OCI-LY3 (cell line): Measurements from ENCODE around the gene GIMAP7.

Experiments used
- H2AFZ ChIP-seq: fragments of 200-600, 300-600 bp; shearing (Covaris generic); 2 replicates; pipeline ENCODE4 v1.6.0; 2014; ENCODE audit warnings: antibody characterized with exemption, low read depth, low read length
- H3K27ac ChIP-seq: fragments of 200-600, 300-600 bp; sonication (generic); 2 replicates; pipeline ENCODE4 v1.5.1; 2014; ENCODE audit warnings: mild to moderate bottlenecking, low read length, moderate library complexity, mixed read lengths
- H3K27me3 ChIP-seq: fragments of 200-600, 300-600 bp; sonication (generic); 2 replicates; pipeline ENCODE4 v1.6.1; 2014; ENCODE audit warnings: low read depth, low read length, mixed read lengths
- H3K36me3 ChIP-seq: fragments of 200-600, 300-600 bp; sonication (generic); replicated peaks from 2 replicates; pipeline ENCODE3; 2014; ENCODE audit warnings: low read depth, low read length, mixed read lengths
- H3K4me1 ChIP-seq: fragments of 300-600, 200-600 bp; sonication (generic); 2 replicates; pipeline ENCODE4 v1.6.1; 2014; ENCODE audit warnings: low read length, mixed read lengths
- H3K4me2 ChIP-seq: fragments of 200-600, 300-600 bp; sonication (generic); 2 replicates; pipeline ENCODE4 v1.6.1; 2014; ENCODE audit warnings: low read length, mixed read lengths
- H3K4me3 ChIP-seq: fragments of 300-600, 200-600 bp; sonication (generic); 2 replicates; pipeline ENCODE4 v1.5.1; 2014; ENCODE audit warnings: antibody characterized with exemption, mild to moderate bottlenecking, low read length, moderate library complexity
- H3K79me2 ChIP-seq: fragments of 300-600, 200-600 bp; shearing (Covaris generic); 2 replicates; pipeline ENCODE4 v1.6.1; 2014; ENCODE audit warnings: mild to moderate bottlenecking, low read length, mixed read lengths
- H3K9ac ChIP-seq: fragments of 300-600, 200-600 bp; shearing (Covaris generic); 2 replicates; pipeline ENCODE4 v1.6.0; 2014; ENCODE audit warnings: mild to moderate bottlenecking, low read length, moderate library complexity
- H3K9me3 ChIP-seq: fragments of 200-600, 300-600 bp; shearing (Covaris generic); 2 replicates; pipeline ENCODE4 v1.6.1; 2014; ENCODE audit warnings: low read length, mixed read lengths; ENCODE audit not compliant: insufficient read depth
- H4K20me1 ChIP-seq: fragments of 200-600, 300-600 bp; sonication (generic); 2 replicates; pipeline ENCODE4 v1.6.1; 2016; ENCODE audit warnings: low read length, mixed read lengths; ENCODE audit not compliant: insufficient read depth
- CTCF ChIP-seq: fragments of 200-600, 300-600 bp; sonication (generic); IDR thresholded peaks from 2 replicates; pipeline ENCODE4 v1.5.1; 2014; ENCODE audit warnings: antibody characterized with exemption, low read length, low read depth
- EZH2phosphoT487 ChIP-seq: fragments of 200-600 bp; shearing (Covaris generic); IDR thresholded peaks from 2 replicates; pipeline ENCODE4 v1.6.1; 2018; ENCODE audit warnings: antibody characterized with exemption, mixed run types, low read depth

Gene GIMAP7

GRCh38 chr7:150566123-150566522, 51.5 kb downstream of the GIMAP7 start:
- Histone ChIP-seq H3K9ac (no peak overlapping the region), H3K4me1 (no peaks in the 10 kb centered on the region), H4K20me1 (no peaks in the 10 kb centered on the region)

DNA sequence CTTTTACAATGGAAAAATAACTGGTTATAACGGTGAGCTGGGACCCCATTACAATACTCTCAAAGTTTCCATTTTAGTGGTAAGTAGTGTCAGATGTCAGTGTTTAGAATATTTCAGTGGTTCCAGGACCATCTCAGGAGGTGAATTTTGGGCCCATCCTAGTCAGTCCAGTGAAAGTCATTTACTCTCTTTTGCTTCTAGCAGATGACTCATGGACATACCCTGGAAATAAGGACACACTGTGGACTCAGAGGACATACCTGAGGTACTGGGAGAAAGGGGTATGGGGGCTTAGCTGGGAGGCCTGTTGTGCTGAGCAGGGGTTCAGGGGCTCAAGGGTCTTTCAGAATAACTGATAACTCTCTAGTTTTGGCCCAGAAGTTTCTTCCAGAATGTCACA, 51.9 kb downstream of the GIMAP7 start:
- Histone ChIP-seq H3K27ac (no peak overlapping the region), H3K36me3 (no peaks in the 10 kb centered on the region), H3K4me3 (no peak overlapping the region), H2AFZ (no peak overlapping the region), H3K79me2 (no peaks in the 10 kb centered on the region), H3K9me3 (no peaks in the 10 kb centered on the region), H3K4me2 (no peak overlapping the region), H3K27me3 (peaks cover 17% of the 10 kb centered on the region), H3K9ac (no peak overlapping the region), H4K20me1 (no peaks in the 10 kb centered on the region), H3K4me1 (no peaks in the 10 kb centered on the region)
- TF ChIP-seq CTCF = no peak
- TF ChIP-seq EZH2phosphoT487 = no peak

More at GRCh38 chr7:150566123-150566522, 51.5 kb downstream of the GIMAP7 start:
- Histone ChIP-seq H3K4me2 (no peak overlapping the region), H3K27me3 (peaks cover 17% of the 10 kb centered on the region), H3K4me3 (no peak overlapping the region), H3K9me3 (no peaks in the 10 kb centered on the region), H3K27ac (no peak overlapping the region), H2AFZ (no peak overlapping the region), H3K36me3 (no peaks in the 10 kb centered on the region), H3K79me2 (no peaks in the 10 kb centered on the region)
- no peak for TF ChIP-seq EZH2phosphoT487
- no peak for TF ChIP-seq CTCF

GRCh38 chr7:150567169-150567568, 52.5 kb downstream of the GIMAP7 start, which contains the start of gene GIMAP4:
Gene GIMAP4 (plus strand): TSS chr7:150567390. CDS start chr7:150569902, 2,512 bp downstream.
- Histone ChIP-seq H3K36me3 (no peaks in the 10 kb centered on the region), H3K9me3 (no peaks in the 10 kb centered on the region), H3K4me3 (no peak within 1 kb of the TSS), H2AFZ (no peak within 1 kb of the TSS), H4K20me1 (no peaks in the 10 kb centered on the region), H3K9ac (no peak within 1 kb of the TSS), H3K4me2 (no peak within 1 kb of the TSS), H3K27me3 (peaks cover 12% of the 10 kb centered on the region), H3K79me2 (no peaks in the 10 kb centered on the region), H3K4me1 (no peaks in the 10 kb centered on the region), H3K27ac (no peak within 1 kb of the TSS)
- TF ChIP-seq EZH2phosphoT487 = no peak
- TF ChIP-seq CTCF = no peak

GRCh38 chr7:150567871-150568301, 53.2 kb downstream of the GIMAP7 start:
- Histone ChIP-seq H2AFZ (no peak overlapping the region), H3K4me3 (no peak overlapping the region), H3K4me2 (no peak overlapping the region), H4K20me1 (no peaks in the 10 kb centered on the region), H3K79me2 (no peaks in the 10 kb centered on the region), H3K36me3 (no peaks in the 10 kb centered on the region), H3K27ac (no peak overlapping the region), H3K4me1 (no peaks in the 10 kb centered on the region), H3K27me3 (peaks cover 12% of the 10 kb centered on the region), H3K9ac (no peak overlapping the region), H3K9me3 (no peaks in the 10 kb centered on the region)
- TF ChIP-seq EZH2phosphoT487 = no peak
- no peak for TF ChIP-seq CTCF
